Body of pancreas (tissue), 4 donors: Measurements from ENCODE around the gene OLFML2A.

Experiments
- CTCF ChIP-seq, 7 experiments: fragments of 450-650 bp in 4 of 7; fragments of 200-600 bp in 3 of 7; sonication (generic) in 3 of 7; IDR thresholded peaks; one replicate each; pipeline ENCODE4 v1.5.1; 2016 to 2019; ENCODE audit warnings: antibody characterized with exemption in 7 of 7
- POLR2A ChIP-seq, 3 donors: fragments of 450-650 bp; IDR thresholded peaks; one replicate each; pipeline ENCODE4 v1.6.1; 2016; ENCODE audit warnings: antibody characterized with exemption in 3 of 3, mild to moderate bottlenecking in 2 of 3

GRCh38 chr9:124831642-124832364 lies 54.9 kb downstream of the OLFML2A start:
- TF ChIP-seq CTCF (IDR thresholded peaks at IDR 0.05), result no peak
- TF ChIP-seq POLR2A (IDR thresholded peaks at IDR 0.05), result no peak
